ENCODE measurements around the gene FNTB.

FNTB gene

GRCh38 chr14:64952598-64953309, 33.9 kb upstream of the FNTB start:
- DNase-seq (ENCODE audit: low spot score) = peak; percentile 29

GRCh38 chr14:64953310-64953654, 33.4 kb upstream of the FNTB start:
- no peak for DNase-seq (ENCODE audit: low spot score)

GRCh38 chr14:64953661-64954060, 33.0 kb upstream of the FNTB start:
- no peak for DNase-seq (ENCODE audit: low spot score)

GRCh38 chr14:64954491-64955240, 32.0 kb upstream of the FNTB start:
- DNase-seq (ENCODE audit: low spot score) = no peak

- DNase-seq (ENCODE audit: low spot score) = no peak
These were observed 31.4 kb upstream of the FNTB start for GRCh38 chr14:64955297-64955696.

- DNase-seq (ENCODE audit: low spot score) = no peak
These were observed 29.8 kb upstream of the FNTB start for GRCh38 chr14:64956697-64957406.

GRCh38 chr14:64958201-64958600, 28.5 kb upstream of the FNTB start:
- no peak for DNase-seq (ENCODE audit: low spot score)

- no peak for DNase-seq (ENCODE audit: low spot score)
These were observed 28.0 kb upstream of the FNTB start for GRCh38 chr14:64958743-64959142.

- DNase-seq (ENCODE audit: low spot score) = no peak
These were observed 25.9 kb upstream of the FNTB start for GRCh38 chr14:64960762-64961276.

GRCh38 chr14:64963611-64964010, 23.1 kb upstream of the FNTB start:
- DNase-seq (ENCODE audit: low spot score) = no peak

- no peak for DNase-seq (ENCODE audit: low spot score)
These were observed 21.2 kb upstream of the FNTB start for GRCh38 chr14:64965356-64966000.

- no peak for DNase-seq (ENCODE audit: low spot score)
These were observed 19.7 kb upstream of the FNTB start for GRCh38 chr14:64966976-64967375.

GRCh38 chr14:64968167-64968566, 18.5 kb upstream of the FNTB start:
- DNase-seq (ENCODE audit: low spot score) = no peak

GRCh38 chr14:64968651-64969050, 18.0 kb upstream of the FNTB start:
- DNase-seq (ENCODE audit: low spot score) = peak; percentile 25

- no peak for DNase-seq (ENCODE audit: low spot score)
These were observed 16.7 kb upstream of the FNTB start for GRCh38 chr14:64970041-64970440.

GRCh38 chr14:64970776-64971477, 15.8 kb upstream of the FNTB start:
- DNase-seq (ENCODE audit: low spot score) = no peak

GRCh38 chr14:64971491-64971942, 15.2 kb upstream of the FNTB start:
- no peak for DNase-seq (ENCODE audit: low spot score)

- DNase-seq (ENCODE audit: low spot score) = peak; percentile 57
These were observed 14.5 kb upstream of the FNTB start, which contains the start of gene RAB15 for GRCh38 chr14:64971943-64972791. Gene RAB15 (minus strand): TSS chr14:64972336. CDS start chr14:64972076, 260 bp downstream.

- DNase-seq (ENCODE audit: low spot score) = no peak
These were observed 13.7 kb upstream of the FNTB start for GRCh38 chr14:64973026-64973442.

GRCh38 chr14:64973826-64974225, 12.9 kb upstream of the FNTB start:
- no peak for DNase-seq (ENCODE audit: low spot score)

- no peak for DNase-seq (ENCODE audit: low spot score)
These were observed 12.1 kb upstream of the FNTB start for GRCh38 chr14:64974563-64974962.
